NCI-H1436 (cell line): Measurements from ENCODE around the gene DUSP22.
"Not testable (repeated sequence)": the region's sequence is repeated elsewhere in the genome, so short reads cannot be mapped to it uniquely, and the experiment has no call there.

ENCODE experiments used
- DNase-seq: peaks from one replicate; lab custom pipeline; 2025; lab: John Stamatoyannopoulos, UW

DUSP22 gene

GRCh38 chr6:279341-280029, 12.8 kb upstream of the DUSP22 start:
- no peak for DNase-seq

GRCh38 chr6:280775-281468, 11.4 kb upstream of the DUSP22 start:
- no peak for DNase-seq

- no peak for DNase-seq
These were observed 10.7 kb upstream of the DUSP22 start for GRCh38 chr6:281469-282103.

- no peak for DNase-seq
These were observed 10.0 kb upstream of the DUSP22 start for GRCh38 chr6:282177-282866.

GRCh38 chr6:282867-283416, 9.3 kb upstream of the DUSP22 start:
- no peak for DNase-seq

- no peak for DNase-seq
These were observed 7.8 kb upstream of the DUSP22 start for GRCh38 chr6:284486-284885.

- DNase-seq = no peak
These were observed 7.1 kb upstream of the DUSP22 start for GRCh38 chr6:285030-285771.

- not testable (repeated sequence) for DNase-seq
These were observed 6.4 kb upstream of the DUSP22 start for GRCh38 chr6:285902-286301.

- no peak for DNase-seq
These were observed 5.4 kb upstream of the DUSP22 start for GRCh38 chr6:286681-287488.

GRCh38 chr6:287489-287860, 4.8 kb upstream of the DUSP22 start:
- no peak for DNase-seq

GRCh38 chr6:288866-289265, 3.4 kb upstream of the DUSP22 start:
- no peak for DNase-seq

- no peak for DNase-seq
These were observed 2.0 kb upstream of the DUSP22 start for GRCh38 chr6:290111-290922.

- no peak for DNase-seq
These were observed 1.0 kb upstream of the DUSP22 start for GRCh38 chr6:291204-291696.

GRCh38 chr6:292506-293192, 362 bp downstream of the DUSP22 start:
- no peak for DNase-seq

GRCh38 chr6:293193-294174, 1.2 kb downstream of the DUSP22 start:
- no peak for DNase-seq

- DNase-seq = no peak
These were observed 2.6 kb downstream of the DUSP22 start for GRCh38 chr6:294656-295565.
